ENCODE results near the gene BRK1.
"Not testable (repeated sequence)": the region's sequence is repeated elsewhere in the genome, so short reads cannot be mapped to it uniquely, and the experiment has no call there.

Gene BRK1

GRCh38 chr3:10145685-10146084 lies 30.2 kb downstream of the BRK1 start:
- DNase-seq, result peak; percentile 62

GRCh38 chr3:10149226-10149625 lies 33.8 kb downstream of the BRK1 start:
- peak; percentile 70 for DNase-seq

- no peak for DNase-seq
These were observed 35.5 kb downstream of the BRK1 start for GRCh38 chr3:10150987-10151386.

GRCh38 chr3:10154335-10155122 lies 39.1 kb downstream of the BRK1 start:
- DNase-seq, result no peak

- DNase-seq, result no peak
These were observed 39.6 kb downstream of the BRK1 start for GRCh38 chr3:10155123-10155472.

- DNase-seq, result no peak
These were observed 40.2 kb downstream of the BRK1 start for GRCh38 chr3:10155658-10156057.

- DNase-seq, result no peak
These were observed 41.6 kb downstream of the BRK1 start for GRCh38 chr3:10157031-10157430.

- DNase-seq, result not testable (repeated sequence)
These were observed 43.1 kb downstream of the BRK1 start for GRCh38 chr3:10158555-10158954.

- DNase-seq, result no peak
These were observed 44.9 kb downstream of the BRK1 start for GRCh38 chr3:10160346-10160745.

GRCh38 chr3:10160925-10161324 lies 45.5 kb downstream of the BRK1 start:
- no peak for DNase-seq

- DNase-seq, result peak; percentile 57
These were observed 46.7 kb downstream of the BRK1 start for GRCh38 chr3:10162185-10162584.

- not testable (repeated sequence) for DNase-seq
These were observed 48.7 kb downstream of the BRK1 start for GRCh38 chr3:10164201-10164545.

- DNase-seq, result peak; percentile 85
These were observed 49.3 kb downstream of the BRK1 start, which contains the start of gene IRAK2 for GRCh38 chr3:10164546-10165393. IRAK2 (plus strand) TSS chr3:10164919; CDS start chr3:10164955, 36 bp downstream.

- DNase-seq, result no peak
These were observed 50.7 kb downstream of the BRK1 start for GRCh38 chr3:10166213-10166604.

GRCh38 chr3:10169000-10169496 lies 53.6 kb downstream of the BRK1 start:
- DNase-seq, result no peak

GRCh38 chr3:10170915-10171478 lies 55.5 kb downstream of the BRK1 start:
- DNase-seq, result no peak

- DNase-seq, result peak; percentile 47
These were observed 57.8 kb downstream of the BRK1 start for GRCh38 chr3:10173095-10173925.

- peak; percentile 100 for DNase-seq
These were observed 58.5 kb downstream of the BRK1 start for GRCh38 chr3:10173926-10174435.

- DNase-seq, result not testable (repeated sequence)
These were observed 59.9 kb downstream of the BRK1 start for GRCh38 chr3:10175334-10175733.

GRCh38 chr3:10176150-10176549 lies 60.7 kb downstream of the BRK1 start:
- DNase-seq, result not testable (repeated sequence)

Data from inflammatory macrophage treated with lipopolysaccharide for 4 hours (primary cell).